ENCODE measurements around the gene FARP1. TPM values are rescaled to one million over a fixed set of nuclear protein-coding genes. Genes with fewer than 3 reads are reported as not detected.

FARP1 gene
- total and polyA plus RNA-seq, 2 of the 8 experiments (the other 6 are each of a cell fraction or from before 2014, with no cell fraction given), result 24.7 to 104 TPM

GRCh38 chr13:98094678-98095266 lies 48.1 kb upstream of the FARP1 start:
- Histone ChIP-seq H2BK20ac (ENCODE audit: low read length) (no peak overlapping the region), H3K9ac (replicated peaks in 1 of 4; ENCODE audit: extremely low read depth in 1 of 4, low read depth in 3 of 4, low read length in 3 of 4) (no peak overlapping the region), H3K79me2 (ENCODE audit: control insufficient read depth in 1 of 2, insufficient read depth in 2 of 2, low read length in 2 of 2) (no peaks in the 10 kb centered on the region), H3K56ac (replicated peaks; ENCODE audit: insufficient read length, low read depth, low read length) (no peak overlapping the region), H3K27ac (ENCODE audit: low read depth, low read length) (no peak overlapping the region), H2BK12ac (ENCODE audit: low read depth, low read length) (no peak overlapping the region), H3K79me1 (ENCODE audit: low read depth, low read length) (no peaks in the 10 kb centered on the region), H3K23me2 (ENCODE audit: low read depth, low read length) (no peaks in the 10 kb centered on the region), H2AFZ (ENCODE audit: low read length) (no peak overlapping the region), H4K8ac (ENCODE audit: extremely low read depth, insufficient read depth, low read length) (no peak overlapping the region), H3K36me3 (ENCODE audit: control insufficient read depth in 2 of 4, insufficient read depth in 4 of 4, low read length in 3 of 4) (no peaks in the 10 kb centered on the region; a peak in 1 of 8 replicates), H3K9me3 (ENCODE audit: insufficient read depth in 2 of 2, low read depth in 1 of 2, low read length in 1 of 2) (peaks cover 6 to 19% of the 10 kb centered on the region in 2 experiments; a peak in 3 of 4 replicates), H4K20me1 (replicated peaks in 1 of 2; ENCODE audit: control insufficient read depth in 1 of 2, insufficient read depth in 2 of 2, low read length in 2 of 2) (no peaks in the 10 kb centered on the region), H3K4me2 (ENCODE audit: insufficient read depth in 1 of 2, low read depth in 2 of 2, low read length in 2 of 2) (no peak overlapping the region), H2BK15ac (ENCODE audit: low read length) (no peak overlapping the region), H4K5ac (ENCODE audit: insufficient read length, low read depth, low read length) (no peak overlapping the region), H4K91ac (replicated peaks; ENCODE audit: insufficient read length, low read length) (no peak overlapping the region), H3K23ac (ENCODE audit: insufficient read length) (no peak overlapping the region), H2BK5ac (ENCODE audit: low read depth, low read length) (no peak overlapping the region), H3K4me3 (ENCODE audit: extremely low read depth in 1 of 4, insufficient read depth in 2 of 4, low read depth in 3 of 4, low read length in 4 of 4) (no peak overlapping the region), H2AK5ac (ENCODE audit: low read depth, low read length) (no peak overlapping the region), H3K4ac (replicated peaks; ENCODE audit: insufficient read length, low read depth, low read length) (no peak overlapping the region), H3K18ac (ENCODE audit: extremely low read depth, low read length) (no peak overlapping the region), H3K27me3 (replicated peaks in 1 of 4; ENCODE audit: control insufficient read depth in 3 of 4, extremely low read depth in 1 of 4, insufficient read depth in 3 of 4, low read length in 3 of 4) (no peaks in the 10 kb centered on the region), H3K14ac (ENCODE audit: insufficient read length) (no peak overlapping the region), H3K4me1 (replicated peaks in 1 of 4; ENCODE audit: control insufficient read depth in 3 of 4, insufficient read depth in 4 of 4, low read length in 3 of 4) (no peaks in the 10 kb centered on the region; a peak in 1 of 7 replicates), H2BK120ac (replicated peaks; ENCODE audit: low read depth, low read length) (no peak overlapping the region)
- ChIA-PET POLR2A (ENCODE audit: partially characterized antibody) (no interaction called here), CTCF (ENCODE audit: partially characterized antibody) (interaction anchor here (0.8 to 2.8 kb wide), 3 partner anchors 10 to 61 kb away, joined by 3 to 9 read pairs (median 3); no protein-coding TSS in a partner anchor)
- FAIRE-seq (no peak), DNase-seq (ENCODE audit: low read depth in 1 of 2, low spot score in 2 of 2) (no peak)
- TF ChIP-seq ZNF274 (IDR thresholded peaks at IDR 0.05; ENCODE audit: borderline replicate concordance, extremely low read depth, low read length), result no peak
- TF ChIP-seq BACH1 (IDR thresholded peaks at IDR 0.05; ENCODE audit: low read length), result no peak
- no peak for TF ChIP-seq KDM4A (IDR thresholded peaks at IDR 0.05; ENCODE audit: low read depth, low read length, severe bottlenecking)
- TF ChIP-seq CEBPB (IDR thresholded peaks at IDR 0.05; ENCODE audit: low read depth, low read length), result no peak
- no peak for TF ChIP-seq SIN3A (conservative IDR thresholded peaks at IDR 0.05 in 1 of 2, IDR thresholded peaks at IDR 0.05 in 1 of 2; ENCODE audit: low read depth in 1 of 2, low read length in 2 of 2)
- no peak for TF ChIP-seq GTF2F1 (IDR thresholded peaks at IDR 0.05; ENCODE audit: borderline replicate concordance, low read depth, low read length)
- TF ChIP-seq YY1 (IDR thresholded peaks at IDR 0.05; ENCODE audit: low read depth, low read length), result no peak
- TF ChIP-seq MAFK (IDR thresholded peaks at IDR 0.05; ENCODE audit: low read depth, low read length), result no peak
- 92% methylated on average over 6 of the region's 6 CpGs; no CpG with 5 or more reads in 1 of the 2 experiments for WGBS, 2 experiments (ENCODE audit: extremely low coverage in 1 of 2, insufficient coverage in 1 of 2, insufficient read length in 1 of 2, insufficient replicate concordance in 2 of 2, low coverage in 1 of 2, low lambda C conversion rate in 2 of 2, missing lambda C conversion rate in 1 of 2)

Measured in H1 (cell line).